K562 (cell line): Measurements from ENCODE around the gene INTS2. TPM values are rescaled to one million over a fixed set of nuclear protein-coding genes. Genes with fewer than 3 reads are reported as not detected.

ENCODE experiments used
- ATF3 ChIP-seq, 2 experiments: fragments of 450-650 bp in 1 of 2; sonication (generic) in 1 of 2; formaldehyde crosslinking in 1 of 2; IDR thresholded peaks in 1 of 2; conservative IDR thresholded peaks in 1 of 2; 2 replicates each; pipeline versions ENCODE4 v1.6.1 to v1.8.1; 2016 to 2023; ENCODE audit warnings: mild to moderate bottlenecking in 2 of 2, moderate library complexity in 2 of 2, inconsistent platforms in 1 of 2, missing genetic modification reagents in 1 of 2
- BACH1 ChIP-seq: fragments of 200-800 bp; sonication (Bioruptor generic); IDR thresholded peaks from 2 replicates; pipeline ENCODE4 v1.6.1; 2016; ENCODE audit warnings: missing genetic modification characterization, missing compliant biosample characterization
- BCLAF1 ChIP-seq, 2 experiments: fragments of 450-650 bp in 1 of 2; IDR thresholded peaks; 2 replicates each; pipeline ENCODE4 v1.6.1; 2011 to 2017; ENCODE audit warnings: low read depth in 2 of 2, antibody characterized with exemption in 1 of 2, borderline replicate concordance in 1 of 2, low read length in 1 of 2, mild to moderate bottlenecking in 1 of 2, mixed read lengths in 1 of 2; ENCODE audit not compliant: control insufficient read depth in 1 of 2
- EWSR1 ChIP-seq: fragments of 450-650 bp; IDR thresholded peaks from 2 replicates; pipeline ENCODE4 v1.6.1; 2018; ENCODE audit warnings: borderline replicate concordance, mild to moderate bottlenecking, low read depth, moderate library complexity; ENCODE audit not compliant: partially characterized antibody
- HMGN3 ChIP-seq: IDR thresholded peaks from 2 replicates; pipeline ENCODE4 v1.6.1; 2011; ENCODE audit warnings: borderline replicate concordance, low read depth, mild to moderate bottlenecking, mixed read lengths, low read length; ENCODE audit not compliant: insufficient read length; ENCODE audit errors: extremely low read depth
- MAFF ChIP-seq: IDR thresholded peaks from 2 replicates; pipeline ENCODE4 v1.6.1; 2012; ENCODE audit warnings: low read length, improper control_type of control experiment
- MLX ChIP-seq, 2 experiments: fragments of 450-650 bp in 1 of 2; sonication (generic) in 1 of 2; formaldehyde crosslinking; conservative IDR thresholded peaks; 2 replicates each; pipeline versions ENCODE4 v1.4.0 to v1.8.1; 2020 to 2022; ENCODE audit warnings: mild to moderate bottlenecking in 1 of 2, missing genetic modification reagents in 1 of 2
- NONO ChIP-seq, 2 experiments: fragments of 200-400 bp in 1 of 2; fragments of 450-650 bp in 1 of 2; formaldehyde crosslinking in 1 of 2; IDR thresholded peaks; 2 replicates each; pipeline ENCODE4 v1.6.1; 2017; ENCODE audit warnings: low read depth in 2 of 2, mild to moderate bottlenecking in 2 of 2, moderate library complexity in 2 of 2, low read length in 1 of 2
- STAT6 ChIP-seq: sonication (generic); formaldehyde crosslinking; IDR thresholded peaks from 2 replicates; pipeline ENCODE4 v1.8.1; 2023; ENCODE audit warnings: mild to moderate bottlenecking, missing genetic modification reagents
- TAF7 ChIP-seq: fragments of 450-650 bp; IDR thresholded peaks from 2 replicates; pipeline ENCODE4 v1.6.1; 2016; ENCODE audit warnings: missing genetic modification characterization, missing compliant biosample characterization
- TARDBP ChIP-seq: fragments of 450-650 bp; IDR thresholded peaks from 2 replicates; pipeline ENCODE4 v1.6.1; 2016
- THAP7 ChIP-seq: fragments of 250-450 bp; sonication (Bioruptor Pico); IDR thresholded peaks from 2 replicates; pipeline ENCODE4 v1.5.0; 2021
- ZBTB7A ChIP-seq: IDR thresholded peaks from 2 replicates; pipeline ENCODE4 v1.6.1; 2011; ENCODE audit warnings: low read depth, mild to moderate bottlenecking, low read length, moderate library complexity, borderline replicate concordance; ENCODE audit not compliant: control insufficient read depth
- ZFP30 ChIP-seq: fragments of 250-450 bp; sonication (Bioruptor Pico); IDR thresholded peaks from 2 replicates; pipeline ENCODE4 v1.8.0; 2022; ENCODE audit warnings: moderate library complexity, mild to moderate bottlenecking, inconsistent platforms, borderline replicate concordance
- ZNF263 ChIP-seq: sonication (generic); formaldehyde crosslinking; IDR thresholded peaks from 2 replicates; pipeline ENCODE4 v1.8.0; 2022; ENCODE audit warnings: mild to moderate bottlenecking, missing genetic modification reagents, borderline replicate concordance
- ZNF561 ChIP-seq: fragments of 450-650 bp; formaldehyde crosslinking; conservative IDR thresholded peaks from 2 replicates; pipeline ENCODE4 v1.4.0; 2020; ENCODE audit warnings: mild to moderate bottlenecking, moderate library complexity
- ZNF766 ChIP-seq: fragments of 200-800 bp; sonication (Bioruptor generic); conservative IDR thresholded peaks from 2 replicates; pipeline ENCODE4 v1.6.1; 2016; ENCODE audit warnings: missing genetic modification characterization, missing compliant biosample characterization
- polyA plus RNA-seq, 8 experiments: library from polyadenylated mRNA; depleted of rRNA in 4 of 8; stranded (reverse) in 5 of 8; unstranded in 3 of 8; fragments of >200 nt; fragmentation: Nextera tagmentation in 2 of 8; fragmentation: Illumina TruSeq in 1 of 8; extraction: Ambion mirVana in 2 of 8; extraction: Trizol in 1 of 8; gene quantifications; 2 replicates each; pipeline versions ENCODE4 v1.2.1 to v1.2.3, GENCODE V29; 2011 to 2014; ENCODE audit warnings: inconsistent platforms in 1 of 8, missing spikeins in 1 of 8
- total RNA-seq, 7 experiments: library from RNA; depleted of rRNA in 6 of 7; stranded (reverse); fragments of >200 nt in 6 of 7; fragmentation: Illumina TruSeq in 2 of 7; extraction: Trizol in 2 of 7; gene quantifications; 2 replicates each; pipeline versions ENCODE4 v1.2.1 to v1.2.3, GENCODE V29; 2011 to 2021; ENCODE audit warnings: low replicate concordance in 1 of 7

INTS2 gene
- total and polyA plus RNA-seq, 9 of the 15 experiments (the other 6 are each of a cell fraction or from before 2014, with no cell fraction given): 4.8 to 24.7 (median 12.8) TPM

- TF ChIP-seq HMGN3 (no peak), NONO (IDR thresholded peaks at IDR 0.05; ENCODE audit: low read depth in 2 of 2, low read length in 1 of 2) (peak in 1 of 2 experiments; percentile 5; a peak in 1 of 4 replicates), ZNF561 (no peak), TAF7 (peak; percentile 45; the same call in 1 of the 2 replicates), ZBTB7A (no peak), ATF3 (IDR thresholded peaks at IDR 0.05) (no peak), ATF3 (CRISPR knock-in tag; conservative IDR thresholded peaks at IDR 0.05) (no peak), MAFF (0 out of 2 replicates have a peak, but pooled peaks have one; percentile 5), THAP7 (CRISPR knock-in tag) (no peak), TARDBP (no peak), BACH1 (tag) (no peak), ZFP30 (CRISPR knock-in tag) (no peak), EWSR1 (peak; percentile 73), BCLAF1 (IDR thresholded peaks at IDR 0.05; ENCODE audit: borderline replicate concordance in 1 of 2, control insufficient read depth in 1 of 2, low read depth in 2 of 2, low read length in 1 of 2) (0 out of 4 replicates have a peak, but pooled peaks of 1 of the 2 experiments have one; percentile 25), ZNF766 (CRISPR knock-in tag) (peak; percentile 52; the same call in 1 of the 2 replicates), MLX (CRISPR knock-in tag; conservative IDR thresholded peaks at IDR 0.05) (no peak), ZNF263 (CRISPR knock-in tag) (no peak), STAT6 (CRISPR knock-in tag) (no peak)
These were observed 64.0 kb downstream of the INTS2 start (continued) for GRCh38 chr17:61863801-61864126.
